ENCODE data around the gene CLTCL1. TPM values are rescaled to one million over a fixed set of nuclear protein-coding genes. Genes with fewer than 3 reads are reported as not detected.

The CLTCL1 gene
- total RNA-seq, 2 experiments from 2014 or later, result 0.93 to 1.1 TPM

DNA sequence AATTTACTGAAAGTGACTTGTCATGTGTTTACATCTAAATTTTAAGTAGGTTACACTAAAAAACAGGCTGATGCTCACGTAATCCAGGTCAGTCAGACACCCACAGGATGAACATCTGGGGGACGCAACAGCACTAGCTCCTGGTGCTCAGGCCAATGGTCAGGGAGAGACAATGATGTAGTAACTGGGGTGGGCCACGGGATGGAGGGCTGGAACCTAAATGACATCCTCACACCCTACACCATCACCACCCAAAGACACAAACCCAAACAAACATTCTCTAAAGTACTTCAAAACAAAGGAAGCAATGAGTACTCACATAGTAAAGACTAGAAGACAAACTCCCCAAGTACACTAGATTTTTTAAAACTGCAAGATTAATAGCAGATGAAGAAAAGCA lies 59.5 kb downstream of the CLTCL1 start:
- no peaks in the 10 kb centered on the region for H3K36me3 Mint-ChIP-seq (ENCODE audit: low read depth)
- no peak overlapping the region for H3K4me3 Mint-ChIP-seq
- H3K9me3 Mint-ChIP-seq, result no peaks in the 10 kb centered on the region
- CTCF ChIA-PET, result no interaction called here
- POLR2A ChIA-PET, result no interaction called here
- H3K4me1 Mint-ChIP-seq, result no peaks in the 10 kb centered on the region
- DNase-seq, result no peak
- H3K27me3 Mint-ChIP-seq, result peaks cover 31% of the 10 kb centered on the region
- no peak overlapping the region for H3K27ac Mint-ChIP-seq

DNA sequence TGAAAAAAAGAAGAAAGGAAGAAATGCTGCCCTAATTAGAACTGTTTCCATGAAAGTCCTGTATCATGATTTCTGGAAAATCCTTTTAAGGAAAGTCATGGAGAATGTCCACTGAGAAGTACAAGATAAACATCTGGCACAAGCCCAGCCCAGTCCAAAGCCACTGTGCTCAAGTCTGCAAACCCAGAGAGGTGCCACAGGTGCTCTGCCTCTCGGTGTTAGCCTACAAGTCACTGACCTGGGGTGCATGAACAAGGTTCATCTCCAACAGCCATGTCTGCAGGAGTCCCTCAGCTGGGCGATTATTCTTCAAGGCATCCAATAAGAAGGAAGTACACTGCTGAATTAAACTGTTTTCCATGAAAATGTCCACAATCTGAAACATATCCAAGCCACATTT lies 61.9 kb downstream of the CLTCL1 start:
- POLR2A ChIA-PET, result no interaction called here
- no peaks in the 10 kb centered on the region for H3K4me1 Mint-ChIP-seq
- H3K9me3 Mint-ChIP-seq, result no peaks in the 10 kb centered on the region
- DNase-seq, result no peak
- no peak overlapping the region for H3K27ac Mint-ChIP-seq
- H3K36me3 Mint-ChIP-seq (ENCODE audit: low read depth), result no peaks in the 10 kb centered on the region
- peaks cover 23% of the 10 kb centered on the region for H3K27me3 Mint-ChIP-seq
- CTCF ChIA-PET, result no interaction called here
- H3K4me3 Mint-ChIP-seq, result no peak overlapping the region

DNA sequence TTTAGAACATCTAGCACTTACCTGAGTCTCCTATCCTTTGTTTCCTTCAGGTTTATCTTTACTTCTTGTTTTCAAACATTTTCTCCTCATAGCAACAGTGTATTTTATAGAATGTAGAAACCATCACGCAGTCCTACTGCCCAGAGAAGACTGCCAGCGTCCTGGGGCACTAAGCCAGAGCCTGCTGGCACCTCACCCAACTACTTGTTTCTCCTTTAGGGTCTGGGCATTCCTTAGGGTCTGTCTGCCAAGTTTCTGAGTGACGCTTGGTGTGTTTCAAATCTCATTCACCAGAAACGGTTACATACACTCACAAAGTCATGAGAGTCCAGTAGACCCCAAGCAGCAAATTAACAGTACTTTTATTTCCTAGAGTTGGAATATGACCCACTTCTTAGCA lies 63.3 kb downstream of the CLTCL1 start:
- no peak for DNase-seq
- Mint-ChIP-seq H3K4me3 (no peak overlapping the region), H3K9me3 (no peaks in the 10 kb centered on the region), H3K27ac (no peak overlapping the region), H3K27me3 (peaks cover 12% of the 10 kb centered on the region), H3K4me1 (no peaks in the 10 kb centered on the region), H3K36me3 (ENCODE audit: low read depth) (no peaks in the 10 kb centered on the region)
- ChIA-PET POLR2A (no interaction called here), CTCF (no interaction called here)

DNA sequence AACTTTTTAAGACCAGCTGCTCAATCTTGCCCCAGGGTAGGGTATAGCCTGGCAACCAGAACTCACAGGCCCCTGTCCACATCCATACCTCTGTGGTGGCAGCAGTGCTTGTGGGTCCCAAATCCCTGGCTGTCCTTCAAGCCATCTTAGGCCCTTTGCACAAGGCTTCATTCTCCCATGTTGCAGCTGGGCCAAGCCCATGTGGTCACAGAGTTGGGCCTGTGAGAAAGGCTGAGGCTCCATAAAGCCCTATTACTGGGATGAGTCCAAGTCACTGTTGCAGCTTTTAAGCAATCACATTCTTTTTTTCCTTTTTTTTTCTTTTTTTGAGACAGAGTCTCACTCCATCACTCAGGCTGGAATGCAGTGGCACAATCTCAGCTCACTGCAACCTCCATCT lies 65.1 kb downstream of the CLTCL1 start:
- Mint-ChIP-seq H3K4me3 (no peak overlapping the region), H3K9me3 (no peaks in the 10 kb centered on the region), H3K36me3 (ENCODE audit: low read depth) (no peaks in the 10 kb centered on the region), H3K27me3 (peaks cover 1% of the 10 kb centered on the region), H3K27ac (no peak overlapping the region), H3K4me1 (no peaks in the 10 kb centered on the region)
- POLR2A ChIA-PET, result no interaction called here
- CTCF ChIA-PET, result no interaction called here
- DNase-seq, result no peak

DNA sequence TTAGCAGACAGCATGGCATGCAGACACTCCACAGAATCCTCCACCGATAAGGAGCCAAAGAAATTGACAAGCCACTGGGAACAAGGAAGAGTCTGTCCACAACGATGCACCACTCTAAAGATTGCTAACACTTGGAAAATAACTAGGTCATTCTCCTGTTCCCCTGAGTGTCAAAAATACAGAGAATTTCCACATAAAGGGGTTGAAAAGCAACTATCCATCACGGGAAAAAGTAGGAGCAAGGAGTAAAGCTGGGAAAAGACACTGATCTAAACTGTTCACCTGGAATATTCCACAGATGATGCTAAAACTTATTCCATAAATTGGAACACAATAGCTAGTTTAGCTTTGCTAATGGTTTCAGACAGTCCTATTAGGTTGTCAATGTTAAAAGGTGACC lies 66.0 kb downstream of the CLTCL1 start:
- ChIA-PET POLR2A (no interaction called here), CTCF (no interaction called here)
- no peak overlapping the region for H3K4me3 Mint-ChIP-seq
- no peaks in the 10 kb centered on the region for H3K9me3 Mint-ChIP-seq
- no peak overlapping the region for H3K27ac Mint-ChIP-seq
- peaks cover 1% of the 10 kb centered on the region for H3K27me3 Mint-ChIP-seq
- H3K36me3 Mint-ChIP-seq (ENCODE audit: low read depth), result no peaks in the 10 kb centered on the region
- H3K4me1 Mint-ChIP-seq, result no peaks in the 10 kb centered on the region
- no peak for DNase-seq

DNA sequence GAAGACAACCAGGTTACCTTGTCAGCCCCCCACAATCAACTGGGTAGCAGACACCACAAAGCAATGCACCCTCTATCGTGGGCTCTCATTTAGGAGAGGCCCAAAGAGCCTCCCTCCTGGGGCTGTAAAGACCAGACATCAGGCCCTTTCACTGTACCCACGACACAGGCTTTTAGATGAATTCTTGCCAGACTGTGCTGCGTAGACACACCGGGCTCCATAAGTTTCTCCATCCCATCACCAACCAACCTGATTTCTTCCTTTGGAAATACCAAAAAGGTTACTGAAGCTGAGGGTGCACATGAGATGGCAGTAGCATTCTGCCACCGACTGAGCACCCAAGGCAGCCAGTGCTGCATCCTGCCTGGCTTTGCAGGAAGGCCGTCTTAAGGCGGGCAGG lies 66.5 kb downstream of the CLTCL1 start:
- H3K4me3 Mint-ChIP-seq, result no peak overlapping the region
- no peaks in the 10 kb centered on the region for H3K36me3 Mint-ChIP-seq (ENCODE audit: low read depth)
- peaks cover 1% of the 10 kb centered on the region for H3K27me3 Mint-ChIP-seq
- POLR2A ChIA-PET, result no interaction called here
- CTCF ChIA-PET, result no interaction called here
- DNase-seq, result no peak
- H3K4me1 Mint-ChIP-seq, result no peaks in the 10 kb centered on the region
- no peaks in the 10 kb centered on the region for H3K9me3 Mint-ChIP-seq
- no peak overlapping the region for H3K27ac Mint-ChIP-seq

DNA sequence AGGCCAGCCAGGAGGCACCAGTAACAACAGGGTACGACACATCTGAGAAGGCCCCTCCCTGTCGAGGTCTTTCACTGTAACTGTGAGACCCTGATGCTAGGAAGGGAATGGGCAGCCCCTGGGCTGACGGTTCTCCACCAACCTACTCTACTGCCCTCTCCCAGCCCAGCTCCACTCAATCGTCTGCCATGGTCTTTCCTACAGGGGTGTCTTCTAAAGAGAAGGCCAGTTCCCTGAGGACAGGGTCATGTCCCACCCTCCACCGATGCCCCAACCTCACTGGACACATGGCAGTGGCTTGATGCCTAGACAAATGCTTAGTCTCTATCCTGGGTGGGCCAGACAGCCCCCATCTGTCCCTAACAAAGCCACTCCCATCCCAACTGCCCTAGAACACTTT lies 67.0 kb downstream of the CLTCL1 start:
- Mint-ChIP-seq H3K4me3 (no peak overlapping the region), H3K36me3 (ENCODE audit: low read depth) (no peaks in the 10 kb centered on the region), H3K27ac (no peak overlapping the region), H3K9me3 (no peaks in the 10 kb centered on the region), H3K27me3 (peaks cover 1% of the 10 kb centered on the region), H3K4me1 (no peaks in the 10 kb centered on the region)
- DNase-seq, result no peak
- ChIA-PET POLR2A (no interaction called here), CTCF (no interaction called here)

DNA sequence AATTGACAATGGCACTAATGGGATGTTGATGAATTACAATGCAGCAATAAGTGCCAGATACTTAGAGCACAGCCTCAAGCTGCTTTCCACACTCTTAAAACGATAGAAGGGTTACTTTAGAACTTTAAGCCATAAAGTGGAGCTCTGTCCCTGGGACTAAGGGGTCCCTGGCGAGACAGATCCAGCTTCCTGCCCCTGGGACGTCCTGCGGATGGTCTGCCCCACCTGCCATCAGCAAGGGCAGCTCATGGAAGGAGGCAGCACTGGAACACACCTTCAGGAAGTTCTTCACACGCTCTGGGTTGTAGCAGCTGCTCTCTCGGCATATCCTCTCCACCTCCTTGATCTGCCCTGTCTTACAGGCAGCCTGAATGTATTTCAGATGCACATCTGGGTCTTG lies 67.9 kb downstream of the CLTCL1 start:
- POLR2A ChIA-PET, result no interaction called here
- H3K27me3 Mint-ChIP-seq, result no peaks in the 10 kb centered on the region
- DNase-seq, result no peak
- CTCF ChIA-PET, result no interaction called here
- H3K36me3 Mint-ChIP-seq (ENCODE audit: low read depth), result no peaks in the 10 kb centered on the region
- H3K4me3 Mint-ChIP-seq, result no peak overlapping the region
- H3K27ac Mint-ChIP-seq, result no peak overlapping the region
- H3K9me3 Mint-ChIP-seq, result no peaks in the 10 kb centered on the region
- H3K4me1 Mint-ChIP-seq, result no peaks in the 10 kb centered on the region

DNA sequence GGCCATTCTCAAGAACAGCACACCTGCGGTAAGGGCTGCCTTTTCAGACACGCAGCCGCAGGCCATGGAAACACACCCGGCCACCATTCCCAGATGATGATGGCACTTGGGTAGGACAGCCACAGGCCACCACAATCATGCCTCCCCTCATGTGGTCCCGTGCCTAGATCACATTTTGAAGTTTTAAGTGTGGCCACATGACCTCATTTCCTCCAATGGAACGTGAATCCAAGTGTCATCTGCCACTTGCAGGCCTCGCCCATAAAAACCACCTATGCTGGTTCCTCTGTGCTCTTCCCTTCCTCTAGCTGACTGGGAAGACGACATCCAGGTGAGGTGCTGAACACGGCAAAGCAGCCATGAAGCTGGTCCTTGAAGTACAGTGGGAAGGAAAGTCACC lies 68.4 kb downstream of the CLTCL1 start:
- Mint-ChIP-seq H3K27me3 (no peaks in the 10 kb centered on the region), H3K27ac (no peak overlapping the region), H3K9me3 (no peaks in the 10 kb centered on the region), H3K4me3 (no peak overlapping the region), H3K36me3 (ENCODE audit: low read depth) (no peaks in the 10 kb centered on the region), H3K4me1 (peaks cover under 1% of the 10 kb centered on the region)
- CTCF ChIA-PET, result no interaction called here
- POLR2A ChIA-PET, result no interaction called here
- DNase-seq, result no peak

DNA sequence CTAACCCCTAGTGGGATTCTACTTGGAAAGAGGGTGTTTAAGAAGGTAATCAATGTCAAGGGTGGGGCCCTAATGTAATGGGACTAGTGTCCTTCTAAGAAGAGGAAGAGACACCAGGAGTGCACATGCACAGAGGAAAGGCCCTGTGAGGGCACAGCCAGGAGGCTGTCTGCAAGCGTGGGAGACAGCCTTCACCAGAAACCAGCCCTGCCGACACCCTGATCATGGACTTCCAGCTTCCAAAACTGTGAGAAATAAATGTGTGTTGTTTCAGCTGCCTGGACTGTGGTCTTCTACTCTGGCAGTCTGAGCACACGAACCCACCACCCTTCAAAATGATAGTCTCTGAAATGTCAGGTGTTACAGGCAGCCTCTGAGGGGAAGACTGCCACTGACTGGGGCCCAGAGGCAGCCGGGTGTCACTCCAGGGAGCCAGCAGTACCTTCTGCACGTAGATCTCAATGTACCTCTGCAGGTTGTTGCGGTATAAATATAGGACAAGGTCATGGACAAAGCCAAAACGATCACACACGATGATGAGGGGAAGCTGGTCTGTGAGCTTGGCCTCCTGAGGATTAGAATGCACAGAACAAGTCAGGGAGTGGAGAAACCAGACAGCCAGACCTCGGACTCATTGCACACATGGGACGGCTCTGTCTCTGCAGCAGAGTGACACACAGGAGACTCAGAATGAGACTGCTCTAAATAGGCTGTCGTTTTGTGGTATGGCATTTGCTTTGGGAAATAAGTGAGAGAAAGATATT lies 69.1 kb downstream of the CLTCL1 start:
- DNase-seq, result no peak
- Mint-ChIP-seq H3K27me3 (no peaks in the 10 kb centered on the region), H3K4me3 (no peak overlapping the region), H3K27ac (no peak overlapping the region), H3K4me1 (peaks cover 4% of the 10 kb centered on the region), H3K36me3 (ENCODE audit: low read depth) (no peaks in the 10 kb centered on the region), H3K9me3 (no peaks in the 10 kb centered on the region)
- CTCF ChIA-PET, result no interaction called here
- POLR2A ChIA-PET, result no interaction called here

DNA sequence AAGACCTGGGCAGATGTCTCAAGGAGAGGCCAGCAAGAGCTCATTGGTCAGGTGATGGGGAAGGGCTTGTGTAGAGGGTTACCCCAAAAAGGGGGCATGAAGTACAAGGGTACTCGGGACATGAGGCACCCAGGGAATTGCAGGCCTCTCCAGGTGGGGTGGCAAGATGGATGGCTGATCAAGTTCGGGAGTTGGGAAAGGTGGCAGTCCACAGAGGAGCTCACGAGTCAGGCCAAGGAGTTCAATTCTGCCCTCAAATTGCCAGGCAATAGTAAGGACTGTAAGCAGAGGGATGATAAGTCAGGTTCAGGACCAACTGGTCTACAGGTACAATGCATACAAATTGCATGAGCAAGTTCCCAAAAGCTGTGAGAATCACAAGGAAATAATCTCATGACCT lies 70.7 kb downstream of the CLTCL1 start:
- DNase-seq, result no peak
- Mint-ChIP-seq H3K27me3 (no peaks in the 10 kb centered on the region), H3K9me3 (no peaks in the 10 kb centered on the region), H3K27ac (no peak overlapping the region), H3K36me3 (ENCODE audit: low read depth) (no peaks in the 10 kb centered on the region), H3K4me3 (no peak overlapping the region), H3K4me1 (peaks cover 4% of the 10 kb centered on the region)
- CTCF ChIA-PET, result no interaction called here
- POLR2A ChIA-PET, result interaction anchor here (0.7 to 1.0 kb wide), 2 partner anchors 43 to 259 kb away, joined by 3 read pairs; partner anchors contain the start of genes CDC45 and SLC25A1

DNA sequence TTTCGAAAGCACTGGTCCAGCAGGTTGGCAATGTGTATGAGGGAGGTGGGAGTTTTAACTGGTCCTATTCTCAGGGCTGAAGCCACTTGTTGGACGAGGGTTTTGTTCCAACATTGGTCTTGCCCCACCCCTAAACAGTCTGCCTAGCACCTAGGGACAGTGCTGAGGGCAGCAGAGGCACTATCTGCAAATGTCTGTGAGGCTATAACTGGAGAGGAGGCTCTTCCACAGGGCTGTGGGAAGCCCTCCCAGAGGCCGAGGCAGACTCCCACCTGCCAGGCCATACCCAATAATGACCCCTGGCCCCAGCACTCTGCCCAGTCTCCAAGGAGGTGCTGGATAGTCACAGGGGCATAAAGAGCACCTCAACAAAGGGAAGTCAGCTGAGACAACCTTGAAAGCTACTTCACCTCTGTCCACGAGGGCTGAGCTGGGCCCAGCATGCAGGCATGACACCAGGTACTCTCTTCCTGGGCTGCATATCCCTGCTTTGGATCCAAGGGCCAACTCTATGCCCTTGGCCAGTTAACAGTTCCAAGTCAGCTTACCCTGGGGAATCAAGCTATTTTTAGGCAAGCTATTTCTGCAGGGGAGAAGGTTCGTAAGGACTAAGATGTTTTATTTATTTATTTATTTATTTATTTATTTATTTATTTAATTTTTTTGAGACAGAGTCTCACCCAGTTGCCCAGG lies 72.8 kb downstream of the CLTCL1 start:
- Mint-ChIP-seq H3K4me3 (no peak overlapping the region), H3K27ac (no peak overlapping the region), H3K36me3 (ENCODE audit: low read depth) (no peaks in the 10 kb centered on the region), H3K27me3 (peaks cover 2% of the 10 kb centered on the region), H3K9me3 (no peaks in the 10 kb centered on the region), H3K4me1 (peaks cover 4% of the 10 kb centered on the region)
- ChIA-PET POLR2A (no interaction called here), CTCF (interaction anchor here (0.6 to 1.0 kb wide), 2 partner anchors 22 to 146 kb away, joined by 3 read pairs; no protein-coding TSS in a partner anchor)
- DNase-seq, result no peak

DNA sequence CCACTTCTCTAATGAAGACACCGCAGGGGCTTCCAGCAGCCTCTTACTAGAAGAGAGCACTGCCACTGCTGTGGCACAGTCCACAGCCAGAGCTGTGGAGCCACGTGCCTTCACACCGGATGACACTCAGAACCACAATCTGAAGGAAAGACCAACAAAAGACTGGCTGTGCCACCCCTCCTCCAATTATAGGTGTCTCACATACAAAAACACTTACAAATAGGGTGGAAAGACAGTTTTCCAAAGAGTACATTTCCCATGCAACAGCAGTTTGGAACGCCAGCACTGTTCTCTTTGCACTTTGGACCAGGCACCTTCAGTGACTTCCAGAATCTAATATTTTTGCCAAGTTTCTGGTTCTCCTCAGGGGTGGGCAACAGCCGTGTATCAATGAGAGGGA lies 74.9 kb downstream of the CLTCL1 start:
- Mint-ChIP-seq H3K9me3 (no peaks in the 10 kb centered on the region), H3K27ac (no peak overlapping the region), H3K27me3 (peaks cover 13% of the 10 kb centered on the region), H3K4me1 (peaks cover 4% of the 10 kb centered on the region), H3K4me3 (no peak overlapping the region), H3K36me3 (ENCODE audit: low read depth) (no peaks in the 10 kb centered on the region)
- no peak for DNase-seq
- ChIA-PET POLR2A (no interaction called here), CTCF (no interaction called here)

DNA sequence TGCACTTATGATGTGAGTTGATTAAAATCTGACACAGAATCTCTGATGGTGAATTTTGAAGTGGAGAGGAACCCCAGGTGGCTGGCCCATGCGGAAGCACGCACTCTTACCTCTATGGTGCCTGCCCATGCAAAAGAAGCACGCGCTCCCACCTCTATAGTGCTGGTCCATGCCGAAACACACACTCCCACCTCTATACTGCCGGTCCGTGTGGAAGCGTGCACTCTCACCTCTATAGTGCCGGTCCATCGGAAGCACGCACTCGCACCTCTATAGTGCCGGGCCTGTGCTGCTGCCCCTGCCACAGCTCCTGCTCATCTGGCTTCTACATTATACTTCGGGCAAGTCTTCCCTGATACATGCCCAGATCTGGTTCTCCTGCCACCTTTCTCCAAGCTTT lies 76.2 kb downstream of the CLTCL1 start:
- POLR2A ChIA-PET, result no interaction called here
- DNase-seq, result no peak
- H3K4me1 Mint-ChIP-seq, result peaks cover 4% of the 10 kb centered on the region
- no peak overlapping the region for H3K27ac Mint-ChIP-seq
- CTCF ChIA-PET, result interaction anchor here (0.5 kb wide), 1 partner anchor 10 kb away, joined by 3 read pairs; no protein-coding TSS in a partner anchor
- no peak overlapping the region for H3K4me3 Mint-ChIP-seq
- no peaks in the 10 kb centered on the region for H3K36me3 Mint-ChIP-seq (ENCODE audit: low read depth)
- H3K27me3 Mint-ChIP-seq, result peaks cover 16% of the 10 kb centered on the region
- H3K9me3 Mint-ChIP-seq, result no peaks in the 10 kb centered on the region

All from activated CD4-positive, alpha-beta memory T cell treated with anti-CD3 and anti-CD28 coated beads, Interleukin-2, amount 10 ng/mL, durations not matched to agents 7 days and 5 days (primary cell).